GM06990 (cell line): ENCODE results near the gene TMEM179.

Source experiments
- DNase-seq: peaks from one replicate; pipeline ENCODE4 v3.0.0-alpha.2; 2011; ENCODE audit not compliant: insufficient read length; ENCODE audit errors: extremely low read depth
- H3K27me3 ChIP-seq: replicated peaks from 2 replicates; pipeline ENCODE4 v1.6.0; 2011; ENCODE audit warnings: low read length; ENCODE audit not compliant: control insufficient read depth, insufficient read depth
- H3K36me3 ChIP-seq: 2 replicates; pipeline ENCODE4 v1.5.1; 2011; ENCODE audit warnings: low read length; ENCODE audit not compliant: control insufficient read depth, insufficient read depth
- H3K4me3 ChIP-seq: replicated peaks from 2 replicates; pipeline ENCODE4 v1.5.1; 2011; ENCODE audit warnings: low read depth, mild to moderate bottlenecking, control low read depth, low read length
- TF ChIP-seq, protein P1 (sequence below): IDR thresholded peaks from 2 replicates; pipeline ENCODE4 v1.5.1; 2011; ENCODE audit warnings: low read length, control low read depth, mild to moderate bottlenecking, inconsistent platforms; ENCODE audit not compliant: insufficient read depth, poor library complexity, severe bottlenecking

Gene TMEM179

DNA sequence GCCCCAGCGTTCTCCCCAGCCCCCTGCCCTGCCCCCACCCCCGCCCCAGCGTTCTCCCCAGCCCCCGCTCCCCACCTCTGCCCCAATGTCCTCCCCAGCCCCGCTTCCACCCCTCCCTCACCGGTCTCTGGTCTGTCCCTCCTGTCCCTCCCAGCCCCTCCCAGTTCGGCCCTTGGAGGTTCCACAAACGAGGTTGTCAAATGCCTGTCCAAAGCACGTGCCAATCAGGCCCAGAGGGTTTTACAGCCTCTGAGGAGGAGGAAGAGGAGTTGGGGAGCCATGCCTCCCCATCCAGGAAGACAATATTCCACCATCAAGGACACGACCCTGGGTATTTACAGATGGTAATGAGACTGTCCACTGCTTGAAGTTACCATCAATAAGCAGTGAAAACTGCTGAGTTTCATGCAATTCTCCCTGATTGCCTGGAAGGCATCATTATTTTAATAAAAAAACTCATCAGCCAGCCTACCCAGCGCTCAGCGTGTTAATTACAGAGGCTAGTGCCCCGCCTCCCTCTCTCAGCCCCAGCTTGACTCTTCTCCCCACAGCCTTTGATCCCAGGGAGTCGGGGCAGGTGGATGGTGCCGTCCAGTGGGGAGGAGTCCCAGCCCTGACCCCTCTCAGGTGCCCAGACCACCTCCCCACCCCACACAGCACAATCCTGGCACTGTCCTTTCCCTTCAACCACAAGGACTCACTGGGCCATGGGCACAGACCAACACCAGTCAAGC, 55.6 kb downstream of the TMEM179 start:
- no peaks in the 10 kb centered on the region; the same call in none of the 2 replicates for H3K27me3 ChIP-seq
- TF ChIP-seq, protein P1, sequence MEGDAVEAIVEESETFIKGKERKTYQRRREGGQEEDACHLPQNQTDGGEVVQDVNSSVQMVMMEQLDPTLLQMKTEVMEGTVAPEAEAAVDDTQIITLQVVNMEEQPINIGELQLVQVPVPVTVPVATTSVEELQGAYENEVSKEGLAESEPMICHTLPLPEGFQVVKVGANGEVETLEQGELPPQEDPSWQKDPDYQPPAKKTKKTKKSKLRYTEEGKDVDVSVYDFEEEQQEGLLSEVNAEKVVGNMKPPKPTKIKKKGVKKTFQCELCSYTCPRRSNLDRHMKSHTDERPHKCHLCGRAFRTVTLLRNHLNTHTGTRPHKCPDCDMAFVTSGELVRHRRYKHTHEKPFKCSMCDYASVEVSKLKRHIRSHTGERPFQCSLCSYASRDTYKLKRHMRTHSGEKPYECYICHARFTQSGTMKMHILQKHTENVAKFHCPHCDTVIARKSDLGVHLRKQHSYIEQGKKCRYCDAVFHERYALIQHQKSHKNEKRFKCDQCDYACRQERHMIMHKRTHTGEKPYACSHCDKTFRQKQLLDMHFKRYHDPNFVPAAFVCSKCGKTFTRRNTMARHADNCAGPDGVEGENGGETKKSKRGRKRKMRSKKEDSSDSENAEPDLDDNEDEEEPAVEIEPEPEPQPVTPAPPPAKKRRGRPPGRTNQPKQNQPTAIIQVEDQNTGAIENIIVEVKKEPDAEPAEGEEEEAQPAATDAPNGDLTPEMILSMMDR, result no peak
- no peak for DNase-seq
- H3K36me3 ChIP-seq, result no peaks in the 10 kb centered on the region
- no peak overlapping the region for H3K4me3 ChIP-seq

DNA sequence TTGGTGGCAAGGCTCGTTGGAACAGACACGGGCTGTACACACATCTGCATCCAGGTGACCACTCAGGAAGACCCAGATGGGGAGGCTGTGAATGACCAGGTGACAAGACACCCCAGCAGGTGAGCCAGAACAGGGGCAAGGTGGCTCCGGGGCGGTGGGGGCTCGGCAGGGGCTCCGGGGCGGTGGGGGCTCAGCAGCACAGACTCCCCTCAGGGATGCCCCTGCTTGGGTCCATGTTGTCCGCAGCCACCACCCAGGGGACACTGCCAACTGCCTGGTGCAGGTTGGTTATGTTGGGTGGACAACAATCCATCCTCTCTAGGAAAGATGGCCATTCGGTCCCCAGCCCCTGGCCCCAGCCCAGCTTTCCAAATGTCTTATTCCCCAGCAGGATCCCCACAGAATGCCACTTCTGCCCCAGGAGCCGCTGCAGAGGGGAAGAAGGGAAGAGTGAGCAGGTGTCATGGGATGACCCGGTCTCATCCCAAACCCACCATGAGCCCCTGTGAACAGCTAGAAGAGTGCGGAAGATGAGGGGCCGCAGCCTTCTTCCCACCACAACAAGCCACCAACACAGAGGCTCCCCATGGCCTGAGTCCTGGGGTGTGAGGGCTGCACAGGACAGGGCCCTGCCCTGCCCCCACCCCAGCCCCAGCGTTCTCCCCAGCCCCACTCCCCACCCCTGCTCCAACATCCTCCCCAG, 56.4 kb downstream of the TMEM179 start:
- H3K4me3 ChIP-seq, result no peak overlapping the region
- H3K27me3 ChIP-seq, result no peaks in the 10 kb centered on the region; the same call in none of the 2 replicates
- DNase-seq, result no peak
- TF ChIP-seq, protein P1, result no peak
- H3K36me3 ChIP-seq, result no peaks in the 10 kb centered on the region

- Histone ChIP-seq H3K27me3 (no peaks in the 10 kb centered on the region; the same call in none of the 2 replicates), H3K4me3 (no peak overlapping the region), H3K36me3 (no peaks in the 10 kb centered on the region)
- DNase-seq, result no peak
- TF ChIP-seq, protein P1, result no peak
These were observed 57.1 kb downstream of the TMEM179 start for GRCh38 chr14:104547310-104547997.

DNA sequence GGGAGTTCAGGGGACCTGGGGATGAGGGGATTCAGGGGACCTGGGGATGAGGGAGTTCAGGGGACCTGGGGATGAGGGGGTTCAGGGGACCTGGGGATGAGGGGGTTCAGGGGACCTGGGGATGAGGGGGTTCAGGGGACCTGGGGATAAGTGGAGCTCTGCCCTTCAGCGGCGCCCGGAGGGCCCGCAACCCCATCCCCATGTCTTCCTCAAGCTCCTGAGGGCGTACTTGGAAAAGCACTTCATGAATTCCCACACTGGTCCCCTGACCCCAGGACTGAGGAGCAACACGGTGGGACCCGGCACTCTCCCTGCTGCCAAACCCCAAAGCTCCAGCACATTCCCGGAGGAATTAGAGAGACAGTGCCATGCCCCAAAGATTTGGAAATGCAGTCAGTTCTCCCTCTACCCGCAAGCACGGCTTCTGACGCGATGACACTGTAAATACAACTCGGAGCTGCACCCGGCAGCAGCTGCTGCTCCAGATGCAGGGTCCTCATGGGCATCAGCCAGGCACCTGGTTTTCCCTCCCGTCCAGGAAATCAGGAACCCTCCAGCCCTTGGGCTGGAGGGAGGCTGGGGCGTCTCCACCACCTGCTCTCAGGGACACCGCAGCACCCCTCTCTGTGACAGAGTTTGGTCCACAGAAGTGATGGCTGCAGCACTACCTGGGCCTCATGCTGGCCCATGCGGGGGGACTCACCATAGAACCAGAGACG, 57.8 kb downstream of the TMEM179 start:
- H3K4me3 ChIP-seq, result no peak overlapping the region
- TF ChIP-seq, protein P1, result no peak
- no peaks in the 10 kb centered on the region; the same call in none of the 2 replicates for H3K27me3 ChIP-seq
- H3K36me3 ChIP-seq, result no peaks in the 10 kb centered on the region
- DNase-seq, result no peak

GRCh38 chr14:104545942-104546501, 58.5 kb downstream of the TMEM179 start:
- H3K36me3 ChIP-seq, result no peaks in the 10 kb centered on the region
- TF ChIP-seq, protein P1, result no peak
- H3K4me3 ChIP-seq, result no peak overlapping the region
- no peaks in the 10 kb centered on the region; the same call in none of the 2 replicates for H3K27me3 ChIP-seq
- DNase-seq, result no peak
